BLaER1 (cell line): ENCODE data around the gene SEMA6A.

Source experiments
- H3K27ac ChIP-seq: shearing (Covaris generic); formaldehyde crosslinking; 2 replicates; pipeline ENCODE4 v1.8.1; 2022
- H3K27me3 ChIP-seq: shearing (Covaris generic); formaldehyde crosslinking; 2 replicates; pipeline ENCODE4 v1.8.1; 2022
- H3K36me3 ChIP-seq: shearing (Covaris generic); formaldehyde crosslinking; 2 replicates; pipeline ENCODE4 v1.8.1; 2022
- H3K4me1 ChIP-seq: shearing (Covaris generic); formaldehyde crosslinking; 2 replicates; pipeline ENCODE4 v1.8.1; 2022
- H3K4me2 ChIP-seq: shearing (Covaris generic); formaldehyde crosslinking; 2 replicates; pipeline ENCODE4 v1.8.1; 2022
- H3K4me3 ChIP-seq: shearing (Covaris generic); formaldehyde crosslinking; 2 replicates; pipeline ENCODE4 v1.8.1; 2022
- H3K9ac ChIP-seq: shearing (Covaris generic); formaldehyde crosslinking; 2 replicates; pipeline ENCODE4 v1.8.1; 2022
- H3K9me3 ChIP-seq: shearing (Covaris generic); formaldehyde crosslinking; 2 replicates; pipeline ENCODE4 v1.8.1; 2022
- H4K20me1 ChIP-seq: shearing (Covaris generic); formaldehyde crosslinking; 2 replicates; pipeline ENCODE4 v1.8.1; 2022
- Cebpa-rat ChIP-seq: shearing (Covaris generic); IDR thresholded peaks from 2 replicates; pipeline ENCODE4 v1.8.1; 2022

The SEMA6A gene

DNA sequence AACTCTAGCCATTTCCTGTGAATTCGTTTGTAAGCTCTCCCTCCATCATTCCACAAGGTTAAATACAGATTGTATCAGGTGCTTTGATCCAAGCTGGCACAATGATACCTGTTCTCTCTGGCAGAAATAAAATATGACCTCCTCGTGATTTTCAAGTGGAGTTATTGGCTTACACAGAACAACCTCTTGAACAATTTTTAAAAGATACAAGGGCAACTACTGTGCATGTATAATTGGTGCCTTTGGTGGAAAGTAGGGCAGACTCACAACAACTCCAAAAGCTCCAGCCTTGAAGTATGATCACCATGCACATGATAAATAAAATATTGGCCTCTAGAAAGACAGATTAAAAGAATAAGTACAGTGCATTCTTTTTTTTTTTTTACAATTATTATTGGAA lies 106.0 kb downstream of the SEMA6A start:
- Histone ChIP-seq H3K36me3 (no peaks in the 10 kb centered on the region), H3K4me2 (no peak overlapping the region; the same call in 1 of the 2 replicates), H3K27ac (no peak overlapping the region), H3K4me1 (peaks cover 49% of the 10 kb centered on the region), H3K27me3 (no peaks in the 10 kb centered on the region), H3K4me3 (no peak overlapping the region; the same call in 1 of the 2 replicates), H4K20me1 (no peaks in the 10 kb centered on the region), H3K9ac (no peak overlapping the region), H3K9me3 (peaks cover 19% of the 10 kb centered on the region)
- TF ChIP-seq Cebpa-rat = no peak

DNA sequence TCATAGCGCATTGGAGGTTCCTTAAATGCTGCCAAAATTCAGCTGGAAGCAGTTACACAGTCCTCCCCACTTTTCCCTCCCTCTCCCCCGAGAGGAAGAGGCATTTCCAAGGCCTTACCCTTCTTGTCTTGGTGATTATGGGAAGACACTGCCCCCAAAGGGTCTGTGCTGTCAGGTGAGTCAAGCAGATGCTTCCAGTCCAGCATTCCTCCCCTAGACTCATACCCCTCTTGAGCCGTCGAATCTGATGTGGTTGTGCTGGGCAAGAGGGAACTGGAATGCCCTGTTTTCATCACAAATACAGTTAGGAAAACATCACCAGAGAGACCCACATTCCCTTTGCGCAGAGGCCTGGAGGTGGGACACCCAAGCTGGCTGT lies 107.2 kb downstream of the SEMA6A start:
- Histone ChIP-seq H3K4me3 (peak overlapping the region; percentile 5; the same call in 1 of the 2 replicates), H3K4me1 (peaks cover 50% of the 10 kb centered on the region), H3K36me3 (no peaks in the 10 kb centered on the region), H3K27me3 (no peaks in the 10 kb centered on the region), H4K20me1 (no peaks in the 10 kb centered on the region), H3K4me2 (peak overlapping the region; percentile 68), H3K9ac (peak overlapping the region; percentile 43; the same call in 1 of the 2 replicates), H3K27ac (peak overlapping the region; percentile 80), H3K9me3 (peaks cover 19% of the 10 kb centered on the region)
- no peak for TF ChIP-seq Cebpa-rat

DNA sequence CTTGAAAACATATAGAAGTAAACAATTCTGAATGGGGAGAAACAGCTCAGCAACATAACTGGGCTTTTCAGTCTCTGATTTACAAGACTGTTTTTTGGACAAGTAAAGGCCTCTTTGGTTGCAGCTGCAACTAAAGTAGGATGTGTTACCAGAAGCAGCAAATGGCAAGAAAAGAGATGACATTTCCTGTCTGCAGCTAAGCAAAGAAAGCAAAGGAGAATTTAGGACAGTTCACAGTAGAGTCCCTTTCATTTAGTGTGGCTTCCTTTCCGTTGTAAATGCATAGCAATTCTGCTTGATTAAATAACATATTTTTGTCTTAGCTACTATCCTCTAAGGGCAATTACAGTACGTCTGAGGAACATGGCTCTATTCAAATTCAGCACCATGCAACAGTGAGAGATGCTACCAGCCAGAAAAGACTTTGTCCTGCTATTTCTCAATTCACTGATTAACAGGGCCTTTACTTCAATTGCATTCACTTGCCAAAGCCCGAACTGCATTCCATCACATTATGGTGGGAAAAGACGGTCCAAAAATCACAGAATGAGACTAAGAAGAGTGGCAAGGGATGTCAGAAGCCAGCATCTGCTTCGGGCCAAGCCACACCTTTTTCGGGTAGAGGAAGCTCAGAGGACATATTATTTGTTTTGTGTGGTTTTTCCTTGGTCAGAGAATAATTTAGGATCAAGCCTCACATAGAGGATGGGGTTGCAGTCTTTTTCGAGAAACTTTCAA lies 107.7 kb downstream of the SEMA6A start:
- H3K4me1 ChIP-seq = peaks cover 50% of the 10 kb centered on the region
- no peaks in the 10 kb centered on the region for H3K27me3 ChIP-seq
- no peak for TF ChIP-seq Cebpa-rat
- peak overlapping the region; percentile 43; the same call in 1 of the 2 replicates for H3K9ac ChIP-seq
- peak overlapping the region; percentile 68 for H3K4me2 ChIP-seq
- H3K36me3 ChIP-seq = no peaks in the 10 kb centered on the region
- H4K20me1 ChIP-seq = no peaks in the 10 kb centered on the region
- peak overlapping the region; percentile 5; the same call in 1 of the 2 replicates for H3K4me3 ChIP-seq
- H3K9me3 ChIP-seq = peaks cover 19% of the 10 kb centered on the region
- H3K27ac ChIP-seq = peak overlapping the region; percentile 80

DNA sequence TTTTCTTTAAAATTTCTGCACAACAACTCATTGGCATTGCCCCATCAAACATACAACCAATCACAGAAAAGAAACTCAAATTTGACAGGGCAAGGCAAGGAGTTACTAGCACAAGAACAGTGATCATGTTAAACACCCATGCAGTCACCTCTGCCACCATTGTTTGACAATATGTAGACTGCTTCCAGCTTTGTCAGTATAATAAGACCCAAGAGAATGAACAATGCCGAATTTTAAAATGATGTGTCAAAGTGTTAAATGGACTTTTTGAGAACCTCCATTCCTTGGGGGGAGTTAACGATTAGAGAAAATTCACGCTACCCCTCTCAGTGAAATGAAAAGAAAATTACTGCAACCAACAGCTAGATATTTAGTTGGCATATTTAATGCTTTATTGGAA lies 109.2 kb downstream of the SEMA6A start:
- no peak overlapping the region for H3K9ac ChIP-seq
- H3K9me3 ChIP-seq = peaks cover 19% of the 10 kb centered on the region
- peaks cover 50% of the 10 kb centered on the region for H3K4me1 ChIP-seq
- H3K4me3 ChIP-seq = no peak overlapping the region
- H3K4me2 ChIP-seq = peak overlapping the region; percentile 68
- no peaks in the 10 kb centered on the region for H3K36me3 ChIP-seq
- no peaks in the 10 kb centered on the region for H4K20me1 ChIP-seq
- peak overlapping the region; percentile 80; the same call in 1 of the 2 replicates for H3K27ac ChIP-seq
- no peak for TF ChIP-seq Cebpa-rat
- no peaks in the 10 kb centered on the region for H3K27me3 ChIP-seq

DNA sequence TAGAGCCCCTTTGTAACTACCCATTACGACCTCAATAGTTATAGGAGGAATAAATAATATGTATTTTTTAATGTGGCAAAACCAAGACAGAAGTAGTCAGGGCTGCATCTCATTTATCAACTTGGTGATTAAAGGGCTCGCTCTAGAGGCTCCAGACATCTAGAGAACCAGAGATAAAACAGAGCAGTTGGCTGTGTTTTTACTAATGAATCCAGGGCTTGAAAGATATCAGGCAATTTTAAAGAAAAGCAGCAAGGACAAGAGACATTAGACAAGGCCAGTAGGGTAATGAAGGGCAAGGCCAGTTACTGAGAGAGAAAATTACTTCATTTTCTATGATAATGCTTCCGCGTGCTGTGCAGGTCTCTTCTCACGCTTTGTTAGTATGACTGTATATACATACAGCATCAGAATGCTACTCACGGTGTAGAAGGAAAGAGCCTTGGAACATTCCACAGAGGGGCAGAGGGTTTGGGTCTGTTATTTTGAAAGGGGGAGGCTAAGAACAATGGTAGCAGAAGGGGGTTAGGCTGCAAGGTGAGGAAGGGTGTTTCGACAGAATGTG lies 110.4 kb downstream of the SEMA6A start:
- Histone ChIP-seq H3K9me3 (peaks cover 19% of the 10 kb centered on the region), H4K20me1 (no peaks in the 10 kb centered on the region), H3K27me3 (no peaks in the 10 kb centered on the region), H3K4me3 (no peak overlapping the region), H3K4me2 (0 out of 2 replicates have a peak overlapping the region, but pooled peaks have one; percentile 10), H3K27ac (no peak overlapping the region), H3K4me1 (peaks cover 50% of the 10 kb centered on the region), H3K9ac (no peak overlapping the region), H3K36me3 (no peaks in the 10 kb centered on the region)
- TF ChIP-seq Cebpa-rat = no peak

DNA sequence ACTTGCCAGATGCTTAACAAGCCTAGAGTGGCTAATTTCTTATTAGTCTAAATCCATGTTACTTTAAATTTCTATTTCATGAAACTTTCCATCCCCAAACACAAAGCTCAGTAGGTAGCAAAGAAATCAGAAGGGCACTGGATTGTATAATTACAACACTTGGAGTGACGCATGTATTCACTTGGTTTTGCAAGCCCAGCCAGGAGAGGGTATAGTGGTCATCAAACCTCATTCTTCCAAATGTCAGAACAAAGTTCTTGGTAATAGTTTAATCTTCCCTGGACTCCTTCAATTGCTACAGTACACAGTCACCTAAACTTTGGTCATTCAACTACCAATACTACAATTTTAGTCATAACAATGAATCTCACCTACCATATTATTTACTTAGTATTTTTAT lies 112.1 kb downstream of the SEMA6A start:
- no peak for TF ChIP-seq Cebpa-rat
- Histone ChIP-seq H3K4me3 (no peak overlapping the region), H3K4me2 (no peak overlapping the region), H3K27me3 (no peaks in the 10 kb centered on the region), H3K9me3 (peaks cover 7% of the 10 kb centered on the region; the same call in 1 of the 2 replicates), H3K36me3 (no peaks in the 10 kb centered on the region), H3K4me1 (peaks cover 40% of the 10 kb centered on the region), H3K9ac (no peak overlapping the region), H3K27ac (no peak overlapping the region), H4K20me1 (no peaks in the 10 kb centered on the region)

DNA sequence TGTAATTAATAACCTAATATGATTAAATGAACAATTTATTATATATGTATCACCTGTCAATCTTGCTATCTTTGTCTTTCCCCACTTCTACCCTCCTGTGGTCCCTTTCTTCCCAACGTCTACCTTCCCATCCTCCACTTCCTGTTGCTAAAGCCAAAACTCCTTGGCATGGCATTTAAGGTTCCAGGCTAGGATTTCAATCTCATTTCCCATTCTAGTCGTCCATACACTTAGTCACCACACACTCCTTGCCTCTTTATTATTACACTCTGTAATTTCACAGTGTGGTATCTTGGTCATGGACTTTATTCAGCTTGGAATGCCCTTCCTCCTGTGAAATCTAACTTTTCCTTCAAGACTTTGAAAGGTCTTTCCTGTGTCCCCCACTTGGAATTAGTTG lies 115.3 kb downstream of the SEMA6A start:
- no peak for TF ChIP-seq Cebpa-rat
- H4K20me1 ChIP-seq = no peaks in the 10 kb centered on the region
- H3K9ac ChIP-seq = no peak overlapping the region
- no peaks in the 10 kb centered on the region for H3K27me3 ChIP-seq
- H3K4me3 ChIP-seq = no peak overlapping the region
- peaks cover 23% of the 10 kb centered on the region for H3K4me1 ChIP-seq
- no peaks in the 10 kb centered on the region for H3K9me3 ChIP-seq
- H3K4me2 ChIP-seq = no peak overlapping the region
- no peak overlapping the region for H3K27ac ChIP-seq
- no peaks in the 10 kb centered on the region for H3K36me3 ChIP-seq

DNA sequence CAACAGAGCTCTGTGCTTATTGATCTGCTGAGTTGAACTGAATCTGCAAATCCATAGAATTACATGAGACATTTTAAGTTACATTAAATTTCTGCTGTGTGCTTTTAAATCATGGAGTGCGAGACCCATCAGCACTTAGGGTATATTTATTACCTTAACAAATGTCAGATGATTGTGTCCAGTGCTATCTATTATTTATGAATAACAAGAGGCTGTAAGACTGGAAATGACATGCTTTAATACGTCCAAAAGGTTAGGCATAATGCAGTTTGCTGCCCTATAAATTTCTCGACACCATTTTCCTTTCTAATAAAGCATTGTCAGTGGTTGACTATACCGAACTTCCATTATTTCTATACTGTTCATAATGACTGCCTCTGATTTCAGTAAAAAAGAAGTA lies 117.6 kb downstream of the SEMA6A start:
- H3K4me3 ChIP-seq = no peak overlapping the region
- no peak overlapping the region for H3K4me2 ChIP-seq
- no peak for TF ChIP-seq Cebpa-rat
- H3K9me3 ChIP-seq = no peaks in the 10 kb centered on the region
- H4K20me1 ChIP-seq = no peaks in the 10 kb centered on the region
- no peaks in the 10 kb centered on the region for H3K27me3 ChIP-seq
- H3K27ac ChIP-seq = no peak overlapping the region
- H3K9ac ChIP-seq = no peak overlapping the region
- peaks cover 24% of the 10 kb centered on the region for H3K4me1 ChIP-seq
- H3K36me3 ChIP-seq = no peaks in the 10 kb centered on the region

DNA sequence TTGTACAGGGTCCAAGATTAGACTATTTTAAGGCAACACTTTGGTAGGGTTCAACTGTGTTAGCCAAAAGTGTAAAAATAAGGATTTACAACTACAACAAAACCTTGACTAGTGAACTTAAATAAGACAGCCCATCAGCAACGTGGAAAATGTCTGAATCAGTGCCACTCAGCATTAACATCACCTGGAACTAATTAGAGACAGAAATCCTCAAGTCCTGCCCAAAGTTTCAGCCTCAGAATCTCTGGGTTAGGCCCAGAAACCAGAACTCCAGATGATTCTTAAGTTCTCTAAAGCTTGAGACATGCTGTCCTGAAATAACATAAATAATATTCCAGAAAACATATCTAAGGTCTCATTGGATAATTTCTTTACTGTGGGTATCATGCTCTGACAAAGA lies 118.6 kb downstream of the SEMA6A start:
- Histone ChIP-seq H3K9me3 (no peaks in the 10 kb centered on the region), H3K4me3 (no peak overlapping the region), H3K36me3 (no peaks in the 10 kb centered on the region), H3K27ac (no peak overlapping the region), H3K27me3 (no peaks in the 10 kb centered on the region), H3K4me1 (peaks cover 27% of the 10 kb centered on the region), H3K4me2 (no peak overlapping the region), H4K20me1 (no peaks in the 10 kb centered on the region), H3K9ac (no peak overlapping the region)
- TF ChIP-seq Cebpa-rat = no peak

DNA sequence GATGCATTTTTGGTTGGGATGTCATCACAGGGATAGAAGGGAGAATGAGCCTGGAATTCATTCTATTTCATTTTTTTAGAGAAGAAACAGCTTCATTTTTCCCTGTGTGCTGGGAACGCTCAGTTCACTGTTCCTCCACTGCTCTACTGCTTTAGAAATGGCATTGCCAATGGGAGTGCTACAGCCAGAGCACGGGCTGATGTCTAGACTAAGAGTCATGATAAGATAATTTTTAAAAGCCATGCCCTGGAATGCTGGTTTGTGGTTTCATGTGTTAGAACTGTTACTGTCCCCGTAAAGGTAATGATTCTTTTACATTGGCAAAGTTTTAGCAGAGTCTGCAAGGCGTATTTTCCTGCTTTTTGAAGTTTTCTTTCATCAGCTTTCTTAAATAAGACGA lies 119.6 kb downstream of the SEMA6A start:
- no peaks in the 10 kb centered on the region for H3K27me3 ChIP-seq
- no peak for TF ChIP-seq Cebpa-rat
- H3K4me3 ChIP-seq = no peak overlapping the region
- peak overlapping the region; percentile 66 for H3K4me2 ChIP-seq
- no peaks in the 10 kb centered on the region for H4K20me1 ChIP-seq
- no peak overlapping the region for H3K9ac ChIP-seq
- H3K36me3 ChIP-seq = no peaks in the 10 kb centered on the region
- H3K9me3 ChIP-seq = no peaks in the 10 kb centered on the region
- peaks cover 30% of the 10 kb centered on the region for H3K4me1 ChIP-seq
- peak overlapping the region; percentile 51 for H3K27ac ChIP-seq
